Choroid plexus epithelial cell (primary cell): Measurements from ENCODE around the gene ALOX5.

Source experiments
- DNase-seq: peaks from one replicate; pipeline ENCODE4 v3.0.0-alpha.2; 2010; ENCODE audit warnings: low read depth
- H3K4me3 ChIP-seq: 2 replicates; pipeline ENCODE4 v1.5.1; 2011; ENCODE audit warnings: low read depth, mild to moderate bottlenecking, control low read depth, low read length, moderate library complexity
- TF ChIP-seq, protein P1 (sequence below): conservative IDR thresholded peaks from 2 replicates; pipeline ENCODE4 v1.5.1; 2011; ENCODE audit warnings: low read depth, mild to moderate bottlenecking, control low read depth, inconsistent platforms, low read length, moderate library complexity

ALOX5 gene

DNA sequence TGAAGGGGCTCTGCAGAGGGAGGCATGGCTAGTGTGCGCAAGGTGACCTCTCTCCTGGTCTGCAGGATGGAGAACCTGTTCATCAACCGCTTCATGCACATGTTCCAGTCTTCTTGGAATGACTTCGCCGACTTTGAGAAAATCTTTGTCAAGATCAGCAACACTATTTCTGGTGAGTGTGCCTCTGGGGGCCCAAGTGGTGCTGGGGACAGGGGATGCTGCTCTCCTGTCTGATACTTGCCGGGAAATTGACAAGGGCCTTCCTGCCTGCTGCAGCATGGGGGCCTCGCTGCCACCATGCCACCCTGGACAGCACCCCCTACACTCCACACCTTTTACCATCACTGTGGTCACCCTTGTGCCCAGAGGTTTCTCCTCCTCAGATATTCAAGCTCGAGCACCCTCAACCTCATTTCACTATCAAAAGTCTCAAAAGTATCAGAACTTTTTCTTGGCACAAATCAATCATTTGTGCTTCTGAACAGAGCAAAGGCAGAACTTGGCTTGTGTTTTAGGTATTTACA is 50.0 kb downstream of the ALOX5 start:
- no peak for DNase-seq
- no peak overlapping the region for H3K4me3 ChIP-seq
- TF ChIP-seq, protein P1, sequence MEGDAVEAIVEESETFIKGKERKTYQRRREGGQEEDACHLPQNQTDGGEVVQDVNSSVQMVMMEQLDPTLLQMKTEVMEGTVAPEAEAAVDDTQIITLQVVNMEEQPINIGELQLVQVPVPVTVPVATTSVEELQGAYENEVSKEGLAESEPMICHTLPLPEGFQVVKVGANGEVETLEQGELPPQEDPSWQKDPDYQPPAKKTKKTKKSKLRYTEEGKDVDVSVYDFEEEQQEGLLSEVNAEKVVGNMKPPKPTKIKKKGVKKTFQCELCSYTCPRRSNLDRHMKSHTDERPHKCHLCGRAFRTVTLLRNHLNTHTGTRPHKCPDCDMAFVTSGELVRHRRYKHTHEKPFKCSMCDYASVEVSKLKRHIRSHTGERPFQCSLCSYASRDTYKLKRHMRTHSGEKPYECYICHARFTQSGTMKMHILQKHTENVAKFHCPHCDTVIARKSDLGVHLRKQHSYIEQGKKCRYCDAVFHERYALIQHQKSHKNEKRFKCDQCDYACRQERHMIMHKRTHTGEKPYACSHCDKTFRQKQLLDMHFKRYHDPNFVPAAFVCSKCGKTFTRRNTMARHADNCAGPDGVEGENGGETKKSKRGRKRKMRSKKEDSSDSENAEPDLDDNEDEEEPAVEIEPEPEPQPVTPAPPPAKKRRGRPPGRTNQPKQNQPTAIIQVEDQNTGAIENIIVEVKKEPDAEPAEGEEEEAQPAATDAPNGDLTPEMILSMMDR, result no peak

DNA sequence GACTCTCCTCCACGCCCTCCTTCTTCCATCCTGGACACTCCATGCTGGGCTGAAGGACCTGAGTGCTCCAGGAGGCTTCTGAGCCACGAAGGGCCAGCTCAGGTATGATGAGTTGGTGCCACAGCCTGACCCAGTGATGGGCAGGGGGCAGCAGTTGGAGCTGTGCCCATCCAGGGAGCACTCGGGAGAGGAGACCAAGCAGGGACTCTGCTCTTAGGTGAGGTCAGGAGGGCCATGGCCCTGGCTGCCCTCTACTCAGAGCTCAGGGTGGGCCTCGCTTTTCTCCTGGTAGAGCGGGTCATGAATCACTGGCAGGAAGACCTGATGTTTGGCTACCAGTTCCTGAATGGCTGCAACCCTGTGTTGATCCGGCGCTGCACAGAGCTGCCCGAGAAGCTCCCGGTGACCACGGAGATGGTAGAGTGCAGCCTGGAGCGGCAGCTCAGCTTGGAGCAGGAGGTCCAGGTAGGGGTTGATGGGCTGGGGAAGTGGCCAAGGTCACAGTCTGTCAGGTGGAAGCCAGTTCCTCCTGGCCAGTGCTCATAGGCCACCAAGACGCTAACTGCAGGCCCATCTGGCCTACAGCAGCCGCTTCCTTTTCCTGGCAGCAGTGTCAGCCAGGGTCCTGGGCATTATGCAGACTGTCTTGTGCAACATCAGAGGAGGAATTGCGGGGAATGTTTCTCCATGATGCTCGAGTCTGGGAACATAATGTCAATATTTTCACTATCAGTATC is 50.8 kb downstream of the ALOX5 start:
- no peak overlapping the region for H3K4me3 ChIP-seq
- no peak for DNase-seq
- TF ChIP-seq, protein P1, result no peak

DNA sequence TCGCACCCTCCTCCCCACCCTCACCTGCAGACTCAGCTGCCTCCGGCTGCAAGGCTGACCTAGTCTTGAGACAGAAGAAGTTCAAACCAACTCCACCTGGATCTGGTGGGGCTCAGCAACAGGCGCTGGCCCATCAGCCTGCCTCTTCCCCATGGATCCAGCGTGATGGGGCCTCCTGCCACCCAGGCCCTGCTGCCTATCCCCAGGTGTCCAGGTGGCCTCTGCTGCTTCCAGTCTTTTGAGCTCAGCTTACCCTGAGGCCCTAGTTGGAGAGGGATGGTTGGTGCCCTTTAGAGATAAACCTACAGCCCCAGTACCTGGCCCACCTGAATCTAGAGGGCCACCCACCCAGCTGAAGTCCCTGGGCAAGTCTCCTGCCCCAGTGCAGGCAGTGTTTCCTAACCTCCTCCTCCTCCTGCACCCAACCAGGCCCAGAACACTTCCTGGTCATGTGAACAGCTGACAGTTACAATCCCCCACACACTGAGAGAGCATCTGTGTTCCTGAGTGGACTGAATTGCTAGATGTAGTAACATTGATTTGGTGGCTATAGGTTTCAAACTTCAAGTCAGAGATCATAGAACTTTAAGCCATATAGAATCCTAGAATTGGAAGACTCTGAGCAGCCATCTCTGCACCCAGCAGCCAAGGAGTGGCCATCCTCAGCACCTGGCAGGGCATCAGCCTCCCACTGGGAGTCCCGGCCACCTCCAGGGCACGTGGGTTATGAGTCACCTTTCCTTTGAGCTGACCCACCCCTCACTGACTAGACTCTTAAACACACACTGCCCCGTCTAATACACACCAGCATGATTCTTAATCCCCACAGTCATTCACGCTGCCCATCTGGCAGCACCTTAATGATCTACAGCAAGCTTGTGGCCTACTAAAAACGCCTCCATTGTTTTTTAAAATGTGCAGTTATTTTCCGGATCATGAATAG is 51.9 kb downstream of the ALOX5 start:
- H3K4me3 ChIP-seq, result no peak overlapping the region
- peak; percentile 22 for DNase-seq
- TF ChIP-seq, protein P1, result no peak

DNA sequence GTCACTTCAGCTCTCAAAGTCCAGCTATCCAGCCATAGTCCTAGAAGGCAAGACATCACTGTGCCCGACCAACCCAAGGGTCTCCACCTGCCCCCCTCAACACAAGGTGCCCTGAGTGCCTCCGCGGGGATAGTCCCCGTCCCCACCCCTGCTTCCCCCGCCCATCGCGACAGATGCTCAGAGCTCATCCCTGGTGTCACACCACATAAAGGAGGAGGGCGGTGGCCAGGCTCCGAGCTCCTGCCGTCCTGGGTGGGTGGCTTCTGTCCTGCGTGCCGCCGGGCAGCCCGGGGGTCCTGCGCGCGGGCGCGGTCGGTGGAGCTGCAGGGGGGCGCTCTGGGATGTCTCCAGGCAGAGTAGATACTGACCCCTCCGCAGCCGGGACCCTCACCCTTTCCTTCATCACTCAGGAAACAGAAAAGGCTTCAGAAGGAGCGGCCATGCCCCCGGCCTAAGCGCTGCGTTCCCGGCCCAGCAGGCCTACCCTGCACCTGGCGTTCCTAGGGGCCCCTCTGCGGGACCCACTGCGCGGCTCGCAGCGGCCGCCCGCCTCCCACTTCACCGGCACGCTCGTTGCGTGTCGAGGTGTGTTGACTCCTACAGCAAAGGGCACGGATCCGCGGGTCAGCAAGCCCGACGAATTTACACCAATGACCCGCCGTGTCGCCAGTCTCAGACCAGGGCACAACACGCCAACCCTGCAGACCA is 53.4 kb downstream of the ALOX5 start:
- TF ChIP-seq, protein P1, result no peak
- H3K4me3 ChIP-seq, result no peak overlapping the region
- DNase-seq, result no peak

DNA sequence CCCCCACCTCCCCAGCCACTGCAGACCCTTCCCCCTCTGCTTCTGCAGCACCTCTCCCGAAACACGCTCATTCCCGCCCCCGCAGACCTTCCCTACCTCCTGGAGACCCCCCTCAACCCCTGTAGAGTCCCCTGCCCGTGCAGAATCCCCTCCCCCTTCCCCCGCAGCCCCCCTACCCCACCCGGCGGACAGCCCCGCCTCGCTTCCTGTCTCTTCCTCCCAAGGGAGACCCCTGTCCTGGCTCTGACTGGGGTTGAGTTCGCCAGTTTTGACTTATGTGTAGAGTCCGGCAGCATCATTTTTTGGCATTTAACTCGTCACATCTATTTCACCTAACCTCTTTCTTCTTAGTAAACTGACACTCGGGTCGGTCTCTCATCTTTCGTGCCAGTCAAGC is 54.0 kb downstream of the ALOX5 start:
- TF ChIP-seq, protein P1, result no peak
- no peak for DNase-seq
- H3K4me3 ChIP-seq, result no peak overlapping the region

DNA sequence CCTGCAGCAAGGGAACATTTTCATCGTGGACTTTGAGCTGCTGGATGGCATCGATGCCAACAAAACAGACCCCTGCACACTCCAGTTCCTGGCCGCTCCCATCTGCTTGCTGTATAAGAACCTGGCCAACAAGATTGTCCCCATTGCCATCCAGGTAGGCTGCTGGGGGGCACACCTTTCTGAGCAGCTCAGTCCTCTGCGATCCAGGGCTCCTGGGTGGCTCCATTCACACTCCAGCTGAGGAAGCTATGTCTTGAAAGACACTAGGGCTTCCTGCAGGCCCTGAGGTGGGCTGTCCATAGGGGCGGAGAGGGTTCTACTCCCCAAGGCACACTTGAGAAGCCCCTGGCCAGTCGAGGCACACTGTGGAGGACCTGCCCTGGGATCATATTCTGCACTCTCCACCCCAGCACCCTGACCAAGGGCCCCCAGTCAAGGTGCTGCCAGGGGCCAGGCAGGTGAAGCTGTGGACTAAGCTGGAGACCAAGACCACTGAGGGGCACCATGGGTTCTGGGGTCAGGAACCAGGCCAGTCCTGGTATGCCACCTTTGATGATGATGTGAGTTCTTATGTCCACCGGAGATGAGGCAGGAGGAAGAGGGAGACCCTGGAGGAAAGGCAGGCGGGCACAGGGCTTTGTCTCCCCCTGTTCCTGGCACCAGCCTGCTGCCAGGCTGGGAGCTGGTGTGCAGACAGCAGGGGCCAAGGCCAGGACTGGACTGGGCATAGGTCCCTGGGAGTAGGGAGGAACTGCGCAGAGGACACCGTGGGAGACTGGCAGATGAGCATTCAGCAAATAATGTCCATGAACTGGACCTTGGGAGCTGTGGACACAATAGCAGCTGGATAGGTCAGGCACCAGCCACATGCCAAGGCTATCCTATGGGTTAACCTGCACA is 54.8 kb downstream of the ALOX5 start:
- TF ChIP-seq, protein P1, result no peak

More for the DNA sequence above, 54.8 kb downstream of the ALOX5 start:
- no peak for DNase-seq
- no peak overlapping the region for H3K4me3 ChIP-seq
